ENCODE measurements around the gene TTC9B. TPM values are rescaled to one million over a fixed set of nuclear protein-coding genes. Genes with fewer than 3 reads are reported as not detected.

TTC9B gene
- total RNA-seq, 1 donor from 2014 or later: not detected

DNA sequence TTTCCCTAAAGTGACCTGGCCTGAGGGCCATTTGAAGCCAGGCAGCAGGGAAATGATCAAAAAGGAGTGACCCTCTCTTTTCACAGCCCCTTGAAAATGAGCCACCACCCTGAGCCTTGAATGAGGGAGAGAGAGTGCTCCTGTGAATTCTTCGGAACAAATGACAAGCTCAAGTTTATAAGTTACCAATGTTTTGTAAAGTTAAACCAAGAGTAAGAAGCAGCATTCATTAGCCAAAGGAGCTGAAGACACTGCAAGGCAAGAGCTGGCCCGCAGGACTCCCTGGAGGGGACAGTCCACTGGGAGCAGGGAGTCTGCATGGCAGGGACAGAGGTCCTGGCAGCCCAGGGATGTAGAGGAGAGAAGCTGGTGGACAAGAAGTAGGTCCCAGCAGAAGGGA lies 25.0 kb upstream of the TTC9B start:
- no peak overlapping the region for H3K27ac Mint-ChIP-seq

DNA sequence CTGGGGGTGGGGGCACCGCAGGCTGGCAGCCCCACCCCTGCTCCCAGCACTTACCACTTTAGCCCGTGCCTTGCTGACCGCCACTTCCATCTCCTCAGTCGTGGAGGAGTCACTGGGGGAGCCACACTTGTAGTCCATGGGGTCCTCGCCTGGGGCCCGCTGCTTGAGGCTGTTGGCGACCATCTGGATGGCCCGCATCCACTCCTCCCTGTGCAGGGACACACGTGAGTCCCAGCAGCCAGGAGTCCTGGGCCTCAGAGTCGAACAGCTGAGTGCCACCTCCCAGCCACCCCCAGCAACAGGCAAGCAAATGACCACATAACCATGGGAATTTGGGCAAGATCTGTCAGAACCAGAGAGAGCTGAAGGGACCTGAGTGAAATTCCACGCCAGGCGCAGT lies 24.3 kb upstream of the TTC9B start:
- no peaks in the 10 kb centered on the region for H3K9me3 Mint-ChIP-seq
- DNase-seq (no peak), ATAC-seq (ENCODE audit: low read depth) (no peak)
- no peaks in the 10 kb centered on the region for H3K27me3 Mint-ChIP-seq
- POLR2A ChIA-PET: no interaction called here
- H3K36me3 Mint-ChIP-seq (ENCODE audit: low read depth): peaks cover 64% of the 10 kb centered on the region
- no peaks in the 10 kb centered on the region for H3K4me1 Mint-ChIP-seq
- CTCF ChIA-PET: no interaction called here
- no peak overlapping the region for H3K4me3 Mint-ChIP-seq
- TF ChIP-seq, protein P1, sequence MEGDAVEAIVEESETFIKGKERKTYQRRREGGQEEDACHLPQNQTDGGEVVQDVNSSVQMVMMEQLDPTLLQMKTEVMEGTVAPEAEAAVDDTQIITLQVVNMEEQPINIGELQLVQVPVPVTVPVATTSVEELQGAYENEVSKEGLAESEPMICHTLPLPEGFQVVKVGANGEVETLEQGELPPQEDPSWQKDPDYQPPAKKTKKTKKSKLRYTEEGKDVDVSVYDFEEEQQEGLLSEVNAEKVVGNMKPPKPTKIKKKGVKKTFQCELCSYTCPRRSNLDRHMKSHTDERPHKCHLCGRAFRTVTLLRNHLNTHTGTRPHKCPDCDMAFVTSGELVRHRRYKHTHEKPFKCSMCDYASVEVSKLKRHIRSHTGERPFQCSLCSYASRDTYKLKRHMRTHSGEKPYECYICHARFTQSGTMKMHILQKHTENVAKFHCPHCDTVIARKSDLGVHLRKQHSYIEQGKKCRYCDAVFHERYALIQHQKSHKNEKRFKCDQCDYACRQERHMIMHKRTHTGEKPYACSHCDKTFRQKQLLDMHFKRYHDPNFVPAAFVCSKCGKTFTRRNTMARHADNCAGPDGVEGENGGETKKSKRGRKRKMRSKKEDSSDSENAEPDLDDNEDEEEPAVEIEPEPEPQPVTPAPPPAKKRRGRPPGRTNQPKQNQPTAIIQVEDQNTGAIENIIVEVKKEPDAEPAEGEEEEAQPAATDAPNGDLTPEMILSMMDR (IDR thresholded peaks at IDR 0.05): no peak
- intact Hi-C loops (cut with micrococcal nuclease): no loop called here
- no peak overlapping the region for H3K27ac Mint-ChIP-seq

More for the DNA sequence above, 25.0 kb upstream of the TTC9B start:
- no peaks in the 10 kb centered on the region for H3K27me3 Mint-ChIP-seq
- peaks cover 64% of the 10 kb centered on the region for H3K36me3 Mint-ChIP-seq (ENCODE audit: low read depth)
- no peak for ATAC-seq (ENCODE audit: low read depth)
- no peak overlapping the region for H3K4me3 Mint-ChIP-seq
- intact Hi-C loops (cut with micrococcal nuclease): no loop called here
- H3K9me3 Mint-ChIP-seq: no peaks in the 10 kb centered on the region
- no peak for DNase-seq
- ChIA-PET POLR2A (no interaction called here), CTCF (no interaction called here)
- TF ChIP-seq, protein P1 (IDR thresholded peaks at IDR 0.05): no peak
- no peaks in the 10 kb centered on the region for H3K4me1 Mint-ChIP-seq

DNA sequence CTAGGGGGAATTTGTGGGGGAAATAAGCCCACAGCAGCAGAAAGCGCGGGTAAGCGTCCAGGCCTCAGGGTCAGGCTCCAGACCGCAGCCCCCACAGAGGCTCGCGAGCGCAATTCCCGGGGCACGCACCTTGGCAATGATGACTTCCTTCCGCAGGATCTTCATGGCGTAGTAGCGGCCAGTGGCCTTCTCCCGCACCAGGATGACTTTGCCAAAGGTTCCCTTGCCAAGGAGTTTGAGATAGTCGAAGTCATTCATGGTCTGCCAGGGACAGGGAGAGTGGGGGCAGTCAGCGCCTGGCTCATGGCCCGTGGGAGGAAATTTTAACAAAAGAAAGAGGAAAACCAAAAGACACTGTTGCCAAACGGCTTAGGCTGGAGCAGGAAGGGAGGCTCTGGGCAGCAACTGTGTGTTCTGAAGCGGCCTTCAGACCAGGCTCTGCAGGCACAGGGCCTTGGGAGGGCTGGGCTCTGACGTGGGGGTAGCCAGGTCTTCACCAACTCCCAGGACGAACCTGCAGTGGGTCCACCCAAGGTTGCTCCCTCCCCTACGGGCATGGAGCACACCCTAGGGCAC lies 23.7 kb upstream of the TTC9B start:
- ATAC-seq (ENCODE audit: low read depth): no peak
- Mint-ChIP-seq H3K27me3 (no peaks in the 10 kb centered on the region), H3K27ac (no peak overlapping the region), H3K36me3 (ENCODE audit: low read depth) (peaks cover 67% of the 10 kb centered on the region), H3K4me3 (no peak overlapping the region), H3K9me3 (no peaks in the 10 kb centered on the region), H3K4me1 (no peaks in the 10 kb centered on the region)
- no peak for DNase-seq
- intact Hi-C loops (cut with micrococcal nuclease): no loop called here
- CTCF ChIA-PET: no interaction called here
- TF ChIP-seq, protein P1 (IDR thresholded peaks at IDR 0.05): no peak
- POLR2A ChIA-PET: no interaction called here

DNA sequence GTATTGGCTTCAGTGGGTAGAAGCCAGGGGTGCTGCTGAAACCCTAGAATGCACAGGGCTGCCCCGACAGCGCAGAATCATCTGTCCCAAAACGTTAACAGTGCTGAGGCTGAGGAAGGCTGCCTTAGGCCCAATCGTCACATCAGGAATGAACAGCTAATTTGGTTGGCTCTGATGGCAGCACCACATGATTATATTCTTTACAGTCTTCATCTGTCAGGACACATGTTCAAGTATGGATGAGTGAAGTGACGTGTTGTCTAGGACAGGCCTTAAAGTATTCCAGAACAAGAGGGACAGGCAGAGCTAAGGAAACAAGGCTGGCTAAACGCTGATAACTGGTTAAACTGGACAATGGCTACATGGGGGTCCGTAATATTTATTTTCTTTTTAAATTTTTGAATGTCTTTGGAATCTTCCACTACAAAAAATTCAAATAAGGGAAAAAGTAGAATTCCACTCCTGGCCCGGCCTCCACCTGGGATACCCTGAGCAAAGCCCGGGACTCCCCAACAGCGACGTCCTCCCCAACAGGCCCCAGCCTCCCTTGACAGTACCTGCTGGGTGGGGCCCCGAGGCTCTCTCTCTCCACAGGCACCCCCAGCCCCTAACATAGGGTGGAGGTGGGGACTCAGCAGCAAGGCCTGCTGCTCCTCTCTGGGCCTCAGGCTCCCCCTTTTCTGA lies 23.1 kb upstream of the TTC9B start:
- ChIA-PET POLR2A (no interaction called here), CTCF (no interaction called here)
- H3K9me3 Mint-ChIP-seq: no peaks in the 10 kb centered on the region
- ATAC-seq (ENCODE audit: low read depth): no peak
- no peak for DNase-seq
- peaks cover 71% of the 10 kb centered on the region for H3K36me3 Mint-ChIP-seq (ENCODE audit: low read depth)
- no peaks in the 10 kb centered on the region for H3K27me3 Mint-ChIP-seq
- H3K4me1 Mint-ChIP-seq: no peaks in the 10 kb centered on the region
- no peak overlapping the region for H3K27ac Mint-ChIP-seq
- intact Hi-C loops (cut with micrococcal nuclease): no loop called here
- TF ChIP-seq, protein P1 (IDR thresholded peaks at IDR 0.05): no peak
- H3K4me3 Mint-ChIP-seq: no peak overlapping the region

DNA sequence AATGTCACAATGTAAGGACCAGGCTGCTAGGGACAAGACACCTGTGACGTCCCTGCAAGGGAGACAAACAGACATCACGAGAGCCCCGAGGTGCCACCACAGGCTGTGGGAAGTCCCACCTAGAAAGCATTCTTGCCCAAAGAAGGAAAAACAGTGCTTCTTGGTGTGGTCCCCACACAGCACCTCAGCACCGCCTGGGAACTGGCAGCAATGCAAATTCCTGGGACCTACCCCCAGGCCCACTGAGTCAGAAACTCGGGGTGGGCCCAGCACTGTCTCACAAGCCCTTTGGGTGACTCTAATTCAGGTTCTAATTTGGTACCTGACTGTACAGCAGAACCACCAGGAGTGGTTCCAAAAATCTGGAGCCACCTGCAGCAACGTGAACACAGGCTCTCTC lies 22.1 kb upstream of the TTC9B start:
- Mint-ChIP-seq H3K4me1 (no peaks in the 10 kb centered on the region), H3K27ac (no peak overlapping the region), H3K9me3 (no peaks in the 10 kb centered on the region), H3K36me3 (ENCODE audit: low read depth) (peaks cover 72% of the 10 kb centered on the region), H3K4me3 (no peak overlapping the region), H3K27me3 (no peaks in the 10 kb centered on the region)
- ChIA-PET CTCF (no interaction called here), POLR2A (no interaction called here)
- DNase-seq: no peak
- TF ChIP-seq, protein P1 (IDR thresholded peaks at IDR 0.05): no peak
- ATAC-seq (ENCODE audit: low read depth): no peak
- intact Hi-C loops (cut with micrococcal nuclease): no loop called here

Measured in activated B cell treated with CpG ODN at 0.5 μM for 24 hours (primary cell).